ENCODE data around the gene FLT3LG. TPM values are rescaled to one million over a fixed set of nuclear protein-coding genes. Genes with fewer than 3 reads are reported as not detected.
"Not testable (repeated sequence)": the region's sequence is repeated elsewhere in the genome, so short reads cannot be mapped to it uniquely, and the experiment has no call there.

Gene FLT3LG
- total RNA-seq, 2 experiments from 2014 or later, result 61.0 to 63.5 TPM

- H3K4me1 Mint-ChIP-seq, result peaks cover 19% of the 10 kb centered on the region
- H3K36me3 Mint-ChIP-seq, result peaks cover 17% of the 10 kb centered on the region
- H3K27ac Mint-ChIP-seq, result peak overlapping the region; percentile 51
- DNase-seq, result no peak
- no peaks in the 10 kb centered on the region for H3K27me3 Mint-ChIP-seq
- H3K9me3 Mint-ChIP-seq, result no peaks in the 10 kb centered on the region
- no peak overlapping the region for H3K4me3 Mint-ChIP-seq
Measured at GRCh38 chr19:49465371-49465770, 8.6 kb upstream of the FLT3LG start.

DNA sequence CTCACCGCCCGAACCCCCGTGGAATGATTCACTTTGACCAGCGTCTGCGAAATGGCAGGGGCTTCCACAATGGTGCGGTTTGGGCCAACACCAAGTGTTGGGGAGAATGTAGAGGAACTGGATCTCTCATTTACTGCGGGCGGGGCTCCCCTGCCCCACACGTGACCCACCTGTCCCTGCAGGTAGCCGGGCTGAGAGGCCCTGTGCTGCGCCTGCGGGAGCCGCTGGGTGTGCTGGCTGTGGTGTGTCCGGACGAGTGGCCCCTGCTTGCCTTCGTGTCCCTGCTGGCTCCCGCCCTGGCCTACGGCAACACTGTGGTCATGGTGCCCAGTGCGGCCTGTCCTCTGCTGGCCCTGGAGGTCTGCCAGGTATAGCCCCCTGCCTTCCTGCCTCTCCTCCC, 5.8 kb upstream of the FLT3LG start:
- peaks cover 39% of the 10 kb centered on the region for H3K4me1 Mint-ChIP-seq
- DNase-seq, result no peak
- H3K27me3 Mint-ChIP-seq, result no peaks in the 10 kb centered on the region
- no peaks in the 10 kb centered on the region for H3K9me3 Mint-ChIP-seq
- no peak overlapping the region for H3K4me3 Mint-ChIP-seq
- H3K36me3 Mint-ChIP-seq, result peaks cover 22% of the 10 kb centered on the region
- peak overlapping the region; percentile 97 for H3K27ac Mint-ChIP-seq

GRCh38 chr19:49468746-49469447, 5.1 kb upstream of the FLT3LG start:
- Mint-ChIP-seq H3K36me3 (peaks cover 22% of the 10 kb centered on the region), H3K4me1 (peaks cover 44% of the 10 kb centered on the region), H3K27ac (peak overlapping the region; percentile 97), H3K4me3 (peak overlapping the region; percentile 47), H3K9me3 (no peaks in the 10 kb centered on the region), H3K27me3 (no peaks in the 10 kb centered on the region)
- peak; percentile 78 for DNase-seq

GRCh38 chr19:49469828-49470614, 4.0 kb upstream of the FLT3LG start:
- peaks cover 16% of the 10 kb centered on the region for H3K36me3 Mint-ChIP-seq

DNA sequence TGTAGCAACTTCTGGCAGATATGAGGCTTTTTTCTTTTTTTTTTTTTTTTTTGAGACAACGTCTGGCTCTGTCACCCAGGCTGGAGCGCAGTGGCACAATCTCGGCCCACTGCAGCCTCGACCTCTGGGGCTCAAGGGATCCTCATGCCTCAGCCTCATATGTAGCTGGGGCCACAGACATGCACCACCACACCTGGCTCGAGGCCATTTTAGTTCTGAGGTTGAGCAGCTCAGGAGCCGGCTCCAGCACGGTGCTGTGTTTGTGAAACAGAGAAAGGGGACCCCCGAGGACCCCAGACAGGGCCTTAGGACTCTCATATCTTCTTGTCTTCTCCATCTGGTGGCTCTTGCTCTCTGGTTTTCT, 3.4 kb upstream of the FLT3LG start:
- Mint-ChIP-seq H3K27me3 (no peaks in the 10 kb centered on the region), H3K4me1 (peaks cover 50% of the 10 kb centered on the region), H3K9me3 (no peaks in the 10 kb centered on the region), H3K27ac (peak overlapping the region; percentile 81), H3K36me3 (peaks cover 19% of the 10 kb centered on the region), H3K4me3 (no peak overlapping the region)
- DNase-seq, result no peak

More at GRCh38 chr19:49469828-49470614, 4.0 kb upstream of the FLT3LG start:
- Mint-ChIP-seq H3K27me3 (no peaks in the 10 kb centered on the region), H3K9me3 (no peaks in the 10 kb centered on the region), H3K4me1 (peaks cover 45% of the 10 kb centered on the region), H3K27ac (peak overlapping the region; percentile 81), H3K4me3 (no peak overlapping the region)
- DNase-seq, result peak; percentile 89

- Mint-ChIP-seq H3K4me1 (peaks cover 59% of the 10 kb centered on the region), H3K27ac (peak overlapping the region; percentile 95), H3K9me3 (no peaks in the 10 kb centered on the region), H3K36me3 (peaks cover 31% of the 10 kb centered on the region), H3K27me3 (no peaks in the 10 kb centered on the region), H3K4me3 (peak overlapping the region; percentile 98)
- no peak for DNase-seq
Measured at GRCh38 chr19:49472936-49473335, 1.1 kb upstream of the FLT3LG start.

DNA sequence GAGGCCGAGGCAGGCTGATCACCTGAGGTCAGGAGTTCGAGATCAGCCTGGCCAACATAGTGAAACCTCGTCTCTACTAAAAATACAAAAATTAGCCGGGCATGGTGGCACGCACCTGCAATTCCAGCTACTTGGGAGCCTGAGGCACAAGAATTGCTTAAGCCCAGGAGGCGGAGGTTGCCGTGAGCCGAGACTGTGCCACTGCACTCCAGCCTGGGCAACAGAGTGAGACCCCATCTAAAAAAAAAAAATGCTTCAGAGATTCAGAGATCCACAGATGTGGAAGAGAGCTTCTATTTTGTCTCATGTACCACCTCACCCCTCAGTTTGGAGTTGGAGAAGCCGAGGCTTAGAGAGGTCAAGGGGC, 531 bp upstream of the FLT3LG start:
- Mint-ChIP-seq H3K36me3 (peaks cover 32% of the 10 kb centered on the region), H3K4me1 (peaks cover 58% of the 10 kb centered on the region), H3K4me3 (peak overlapping the region; percentile 98), H3K27ac (peak overlapping the region; percentile 95)
- not testable (repeated sequence) for H3K9me3 Mint-ChIP-seq, DNase-seq, H3K27me3 Mint-ChIP-seq

DNA sequence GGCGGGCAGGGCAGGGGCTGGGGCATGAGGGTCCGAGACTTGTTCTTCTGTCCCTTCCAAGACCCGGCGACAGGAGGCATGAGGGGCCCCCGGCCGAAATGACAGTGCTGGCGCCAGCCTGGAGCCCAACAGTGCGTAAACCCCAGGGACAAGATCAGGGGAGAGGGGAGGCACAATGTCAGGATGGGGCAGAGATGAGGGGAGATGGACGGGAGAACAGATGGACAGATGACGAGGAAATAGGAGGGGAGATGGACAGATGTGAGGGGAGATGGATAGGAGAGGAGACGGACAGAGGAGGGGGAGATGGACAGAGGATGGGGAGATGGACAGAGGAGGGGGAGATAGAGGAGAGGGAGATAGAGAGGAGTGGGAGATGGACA, 518 bp downstream of the FLT3LG start:
- Mint-ChIP-seq H3K36me3 (peaks cover 31% of the 10 kb centered on the region), H3K4me3 (peak overlapping the region; percentile 98), H3K9me3 (no peaks in the 10 kb centered on the region), H3K27ac (peak overlapping the region; percentile 95), H3K27me3 (no peaks in the 10 kb centered on the region), H3K4me1 (peaks cover 51% of the 10 kb centered on the region)
- no peak for DNase-seq

GRCh38 chr19:49475191-49475917, 1.3 kb downstream of the FLT3LG start:
- Mint-ChIP-seq H3K4me3 (peak overlapping the region; percentile 98), H3K36me3 (peaks cover 35% of the 10 kb centered on the region), H3K9me3 (no peaks in the 10 kb centered on the region), H3K27me3 (no peaks in the 10 kb centered on the region), H3K4me1 (peaks cover 43% of the 10 kb centered on the region), H3K27ac (peak overlapping the region; percentile 95)
- peak; percentile 48 for DNase-seq

DNA sequence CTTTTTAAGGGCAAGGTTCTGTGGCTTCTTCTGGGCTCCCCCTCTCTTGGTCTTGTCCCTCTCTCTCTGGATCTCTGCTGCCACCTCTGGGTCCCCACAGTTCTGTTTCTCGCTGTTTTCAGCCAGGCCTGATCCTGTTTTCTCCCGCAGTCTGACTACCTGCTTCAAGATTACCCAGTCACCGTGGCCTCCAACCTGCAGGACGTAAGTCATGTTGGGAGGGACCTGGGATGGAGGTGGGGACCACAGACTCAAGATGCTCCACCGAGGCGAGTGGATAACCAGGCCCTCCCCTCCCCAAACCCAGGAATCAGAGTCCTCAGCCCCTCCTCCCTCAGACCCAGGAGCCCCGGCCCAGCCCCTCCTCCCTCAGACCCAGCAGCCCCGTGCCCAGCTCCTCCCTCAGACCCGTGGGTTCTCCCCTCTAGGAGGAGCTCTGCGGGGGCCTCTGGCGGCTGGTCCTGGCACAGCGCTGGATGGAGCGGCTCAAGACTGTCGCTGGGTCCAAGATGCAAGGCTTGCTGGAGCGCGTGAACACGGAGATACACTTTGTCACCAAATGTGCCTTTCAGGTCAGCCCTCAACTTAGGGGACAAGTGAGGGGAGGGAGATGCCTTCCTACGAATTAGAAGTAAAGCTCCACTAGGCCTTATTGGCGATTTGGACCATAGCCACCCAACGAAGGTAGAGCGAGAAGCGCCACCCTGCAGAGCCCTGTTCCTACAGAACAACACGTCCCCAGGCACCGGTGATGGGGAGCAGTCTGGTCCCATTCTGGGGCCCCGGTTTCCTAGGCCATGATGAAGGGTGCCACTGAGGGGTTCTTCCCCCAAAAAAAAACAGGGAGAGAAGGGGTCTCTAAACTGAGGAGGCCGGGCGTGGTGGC, 2.2 kb downstream of the FLT3LG start:
- Mint-ChIP-seq H3K4me1 (peaks cover 39% of the 10 kb centered on the region), H3K27ac (peak overlapping the region; percentile 95), H3K4me3 (peak overlapping the region; percentile 98)

GRCh38 chr19:49479975-49480628, 6.1 kb downstream of the FLT3LG start:
- peaks cover 31% of the 10 kb centered on the region for H3K36me3 Mint-ChIP-seq
- H3K27ac Mint-ChIP-seq, result peak overlapping the region; percentile 8
- H3K4me1 Mint-ChIP-seq, result peaks cover 25% of the 10 kb centered on the region
- no peaks in the 10 kb centered on the region for H3K27me3 Mint-ChIP-seq
- H3K4me3 Mint-ChIP-seq, result no peak overlapping the region
- DNase-seq, result no peak
- H3K9me3 Mint-ChIP-seq, result no peaks in the 10 kb centered on the region

More for the DNA sequence above, 2.2 kb downstream of the FLT3LG start:
- Mint-ChIP-seq H3K36me3 (peaks cover 36% of the 10 kb centered on the region), H3K9me3 (no peaks in the 10 kb centered on the region), H3K27me3 (no peaks in the 10 kb centered on the region)
- DNase-seq, result peak; percentile 87

GRCh38 chr19:49481020-49481683, 7.1 kb downstream of the FLT3LG start:
- peak overlapping the region; percentile 68 for H3K27ac Mint-ChIP-seq
- peak overlapping the region; percentile 14 for H3K4me3 Mint-ChIP-seq
- peaks cover 28% of the 10 kb centered on the region for H3K36me3 Mint-ChIP-seq
- no peak for DNase-seq
- peaks cover 19% of the 10 kb centered on the region for H3K4me1 Mint-ChIP-seq
- no peaks in the 10 kb centered on the region for H3K9me3 Mint-ChIP-seq
- no peaks in the 10 kb centered on the region for H3K27me3 Mint-ChIP-seq

- Mint-ChIP-seq H3K4me1 (peaks cover 32% of the 10 kb centered on the region), H3K27me3 (peaks cover 23% of the 10 kb centered on the region), H3K36me3 (peaks cover 52% of the 10 kb centered on the region), H3K4me3 (peak overlapping the region; percentile 43), H3K9me3 (peaks cover 2% of the 10 kb centered on the region), H3K27ac (peak overlapping the region; percentile 83)
- DNase-seq, result no peak
Measured at GRCh38 chr19:49486232-49486631, 12.2 kb downstream of the FLT3LG start.
